GM23248 (cell line): ENCODE measurements around the gene HBS1L.

Source experiments
- EZH2 ChIP-seq: fragments of 200-600 bp; sonication (generic); IDR thresholded peaks from 2 replicates; pipeline ENCODE4 v1.6.1; 2018; ENCODE audit warnings: antibody characterized with exemption, mild to moderate bottlenecking; ENCODE audit not compliant: insufficient read depth, poor library complexity, severe bottlenecking
- EZH2phosphoT487 ChIP-seq: fragments of 200-600 bp; sonication (generic); IDR thresholded peaks from 2 replicates; pipeline ENCODE4 v1.6.1; 2018; ENCODE audit warnings: antibody characterized with exemption, moderate library complexity, mild to moderate bottlenecking, low read depth; ENCODE audit not compliant: insufficient read depth

DNA sequence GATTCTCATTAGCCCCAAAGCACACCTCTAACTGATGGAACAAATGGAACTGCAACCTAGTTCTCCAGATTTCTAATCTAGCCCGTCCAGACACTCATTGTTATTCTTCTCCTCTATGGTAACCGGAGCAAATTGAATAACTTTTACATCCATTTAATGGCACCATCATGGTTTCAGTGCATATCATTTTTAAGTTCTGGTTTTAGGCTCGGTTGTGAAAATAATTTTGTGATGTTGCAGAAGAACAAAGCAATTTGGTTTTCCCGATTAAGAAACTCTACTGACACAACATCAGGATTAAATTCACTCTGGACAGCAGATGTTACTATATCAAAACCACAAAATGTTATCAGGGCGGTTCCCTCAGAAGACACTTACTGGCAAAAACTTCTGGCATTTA is 42.5 kb upstream of the HBS1L start:
- no peak for TF ChIP-seq EZH2
- TF ChIP-seq EZH2phosphoT487, result no peak
